Dendritic cell treated with granulocyte-macrophage colony-stimulating factor and Interleukin-4, amounts not matched to agents 40 ng/mL and 50 ng/mL, for 4 days (primary cell): ENCODE measurements around the gene MYO15A.

ENCODE experiments used
- H3K27ac Mint-ChIP-seq: one replicate; pipeline ENCODE4 v1.8.0; 2022; ENCODE audit warnings: mild to moderate bottlenecking, mixed read lengths
- H3K27me3 Mint-ChIP-seq: one replicate; pipeline ENCODE4 v1.8.0; 2022; ENCODE audit warnings: mild to moderate bottlenecking, mixed read lengths
- H3K36me3 Mint-ChIP-seq: one replicate; pipeline ENCODE4 v1.8.0; 2022; ENCODE audit warnings: low read depth, mixed read lengths
- H3K4me1 Mint-ChIP-seq: one replicate; pipeline ENCODE4 v1.8.0; 2022; ENCODE audit warnings: low read depth, mixed read lengths
- H3K4me3 Mint-ChIP-seq: one replicate; pipeline ENCODE4 v1.8.0; 2022; ENCODE audit warnings: mild to moderate bottlenecking, moderate library complexity, mixed read lengths
- H3K9me3 Mint-ChIP-seq: one replicate; pipeline ENCODE4 v1.8.0; 2022; ENCODE audit warnings: mixed read lengths
- intact Hi-C: fragments of 100-400 bp; cut with micrococcal nuclease; formaldehyde crosslinking; loops from one replicate; pipeline ENCODE4 v1.15.0; 2022

MYO15A gene

GRCh38 chr17:18224387-18225120 lies 116.0 kb downstream of the MYO15A start:
- peak overlapping the region; percentile 67 for H3K4me3 Mint-ChIP-seq
- H3K9me3 Mint-ChIP-seq = no peaks in the 10 kb centered on the region
- H3K27ac Mint-ChIP-seq = peak overlapping the region; percentile 45
- peaks cover 5% of the 10 kb centered on the region for H3K27me3 Mint-ChIP-seq
- peaks cover 37% of the 10 kb centered on the region for H3K4me1 Mint-ChIP-seq
- peaks cover 7% of the 10 kb centered on the region for H3K36me3 Mint-ChIP-seq
- intact Hi-C loops = no loop called here

- peak within 1 kb of the TSS; percentile 75 for H3K27ac Mint-ChIP-seq
- peaks cover 37% of the 10 kb centered on the region for H3K4me1 Mint-ChIP-seq
- peaks cover 5% of the 10 kb centered on the region for H3K27me3 Mint-ChIP-seq
- H3K9me3 Mint-ChIP-seq = no peaks in the 10 kb centered on the region
- H3K4me3 Mint-ChIP-seq = peak within 1 kb of the TSS; percentile 80
- intact Hi-C loops = no loop called here
- H3K36me3 Mint-ChIP-seq = peaks cover 7% of the 10 kb centered on the region
Observed at GRCh38 chr17:18225121-18225641, 116.6 kb downstream of the MYO15A start, which contains the start of gene LLGL1. Gene LLGL1, plus strand, starts transcription at chr17:18225635. Its CDS starts 48 bp downstream, at chr17:18225683.

DNA sequence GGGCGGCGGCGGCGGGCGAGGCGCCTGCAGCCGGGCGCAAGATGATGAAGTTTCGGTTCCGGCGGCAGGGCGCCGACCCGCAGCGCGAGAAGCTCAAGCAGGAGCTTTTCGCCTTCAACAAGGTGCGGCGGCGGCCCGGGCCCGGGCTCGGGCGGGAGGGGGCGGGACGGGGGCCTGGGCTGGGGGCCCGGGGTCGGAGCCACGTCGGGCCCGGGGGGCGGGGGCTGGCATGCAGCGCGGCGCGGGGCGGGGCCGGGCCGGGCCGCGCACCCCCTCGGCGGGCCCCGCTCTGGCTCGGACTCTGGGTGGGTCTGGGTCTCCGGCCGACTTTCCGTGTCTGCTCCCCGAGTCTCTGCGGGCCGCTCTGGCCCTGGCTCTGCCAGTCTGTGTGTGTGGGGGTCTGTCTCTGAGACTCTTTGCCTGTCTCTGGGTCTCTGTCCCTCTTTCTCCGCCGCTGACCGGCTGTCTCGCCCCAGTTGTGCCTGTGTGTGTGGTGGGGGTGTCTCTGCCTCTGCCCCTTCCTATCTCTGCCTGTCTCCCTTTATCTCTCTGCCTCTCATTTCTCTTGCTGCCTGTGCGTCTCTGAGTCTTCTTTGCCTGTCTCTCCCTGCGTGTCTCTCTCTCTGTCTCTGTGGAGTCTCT lies 117.2 kb downstream of the MYO15A start:
- Mint-ChIP-seq H3K4me3 (peak overlapping the region; percentile 80), H3K27ac (peak overlapping the region; percentile 75), H3K36me3 (peaks cover 7% of the 10 kb centered on the region), H3K27me3 (peaks cover 5% of the 10 kb centered on the region), H3K9me3 (no peaks in the 10 kb centered on the region), H3K4me1 (peaks cover 35% of the 10 kb centered on the region)
- intact Hi-C loops = no loop called here

DNA sequence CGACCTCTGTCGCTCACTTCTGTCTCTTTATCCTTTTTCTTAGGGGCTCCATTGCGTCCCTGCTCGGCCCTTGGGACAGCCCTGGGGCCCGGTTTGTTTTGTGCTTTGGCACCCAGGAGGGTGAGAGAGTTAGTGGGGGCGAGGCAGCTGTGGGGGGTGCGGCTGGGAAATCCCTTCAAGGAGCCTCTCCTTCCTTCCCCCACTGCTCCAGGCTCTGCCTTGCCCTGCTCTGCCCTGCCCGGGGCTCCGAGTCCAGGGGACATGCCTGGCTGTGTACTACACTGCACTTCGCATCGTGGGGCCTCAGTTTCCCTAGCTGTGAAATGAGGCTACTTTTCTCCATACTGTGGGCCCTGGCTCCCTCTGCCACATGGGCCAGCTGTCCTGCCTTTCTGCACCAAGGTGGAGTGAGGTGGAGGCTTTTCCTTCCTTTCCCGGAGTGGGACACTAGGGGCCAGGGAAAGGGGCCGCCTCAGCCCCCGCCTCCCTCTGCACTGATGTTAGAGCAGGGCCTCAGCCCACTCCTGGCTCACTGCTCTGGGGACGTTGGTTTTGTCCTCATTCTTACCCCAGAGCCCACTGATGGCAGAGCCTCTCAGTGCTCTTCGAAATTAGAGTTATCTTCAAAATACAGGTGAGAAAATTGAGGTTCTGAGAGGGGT lies 117.9 kb downstream of the MYO15A start:
- H3K4me3 Mint-ChIP-seq = peak overlapping the region; percentile 80
- peaks cover 5% of the 10 kb centered on the region for H3K27me3 Mint-ChIP-seq
- H3K4me1 Mint-ChIP-seq = peaks cover 29% of the 10 kb centered on the region
- H3K36me3 Mint-ChIP-seq = peaks cover 7% of the 10 kb centered on the region
- no peaks in the 10 kb centered on the region for H3K9me3 Mint-ChIP-seq
- peak overlapping the region; percentile 75 for H3K27ac Mint-ChIP-seq
- intact Hi-C loops = no loop called here

DNA sequence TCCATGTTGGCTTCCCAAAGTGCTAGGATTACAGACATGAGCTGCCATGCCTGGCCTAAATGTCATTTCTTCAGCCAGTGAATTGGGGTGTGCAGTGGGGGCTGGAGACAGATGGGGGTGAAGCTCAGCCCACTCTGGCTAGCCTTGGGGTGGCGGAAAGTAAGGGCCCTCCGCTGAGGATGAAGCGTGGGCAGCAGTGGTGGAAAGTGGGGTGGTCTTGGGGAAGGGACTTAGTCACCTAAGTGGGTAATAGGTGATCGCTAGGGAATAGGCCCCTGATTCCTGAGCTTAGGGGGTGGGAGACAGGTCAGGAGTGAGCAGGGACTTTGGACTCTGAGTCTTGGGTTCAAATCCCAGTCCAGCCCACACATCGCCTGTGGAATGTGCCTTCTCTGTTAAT lies 119.1 kb downstream of the MYO15A start:
- intact Hi-C loops = no loop called here
- H3K27me3 Mint-ChIP-seq = peaks cover 5% of the 10 kb centered on the region
- H3K4me1 Mint-ChIP-seq = peaks cover 29% of the 10 kb centered on the region
- peaks cover 7% of the 10 kb centered on the region for H3K36me3 Mint-ChIP-seq
- H3K9me3 Mint-ChIP-seq = no peaks in the 10 kb centered on the region
- H3K27ac Mint-ChIP-seq = no peak overlapping the region
- no peak overlapping the region for H3K4me3 Mint-ChIP-seq

DNA sequence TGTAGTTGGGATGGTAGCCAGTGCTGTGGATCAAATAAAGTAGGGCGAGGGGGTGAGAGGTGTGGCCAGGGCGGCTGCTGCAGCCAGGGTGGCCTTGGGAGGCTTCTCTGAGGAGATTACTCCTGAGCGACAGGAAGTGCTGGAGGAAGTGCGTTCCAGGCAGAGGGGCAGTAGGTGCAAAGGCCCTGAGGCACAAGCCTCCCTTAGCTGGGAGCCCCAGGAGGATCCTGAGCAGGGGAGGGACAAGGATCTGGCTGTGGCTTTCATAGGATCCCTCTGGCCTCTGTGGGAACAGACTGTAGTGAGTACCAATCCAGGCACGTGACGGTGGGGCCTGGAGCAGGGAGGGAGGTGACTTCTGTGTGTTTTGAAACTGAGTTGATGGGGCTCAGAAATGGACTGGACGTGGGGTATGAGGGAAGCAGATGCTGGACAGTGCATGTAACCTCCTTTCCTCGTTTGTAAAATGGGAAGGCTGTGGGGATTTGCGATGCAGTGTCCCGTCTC lies 119.7 kb downstream of the MYO15A start:
- Mint-ChIP-seq H3K4me3 (no peak overlapping the region), H3K27ac (no peak overlapping the region), H3K4me1 (peaks cover 29% of the 10 kb centered on the region), H3K36me3 (peaks cover 7% of the 10 kb centered on the region), H3K27me3 (peaks cover 5% of the 10 kb centered on the region), H3K9me3 (no peaks in the 10 kb centered on the region)
- intact Hi-C loops = no loop called here

DNA sequence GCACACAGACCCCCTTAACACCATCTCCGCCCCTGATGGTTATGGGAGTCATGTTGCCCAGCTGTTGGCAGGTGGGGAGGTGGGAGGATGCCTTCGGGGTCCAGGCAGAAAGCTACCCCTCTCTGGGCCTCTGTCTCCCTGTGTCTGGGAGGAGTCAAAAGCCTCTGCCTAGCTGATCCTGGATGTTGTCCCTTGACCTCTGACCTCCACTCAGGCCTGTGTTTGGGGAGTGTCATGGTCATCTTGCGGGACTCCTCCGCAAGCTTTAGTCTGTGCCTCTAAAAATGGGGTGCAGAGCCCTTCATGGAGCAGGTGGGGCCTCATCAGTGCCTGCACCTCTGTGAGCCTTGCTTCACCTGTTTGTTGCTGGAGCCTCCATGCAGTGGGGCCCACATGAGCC lies 120.7 kb downstream of the MYO15A start:
- Mint-ChIP-seq H3K36me3 (peaks cover 16% of the 10 kb centered on the region), H3K27me3 (peaks cover 5% of the 10 kb centered on the region), H3K9me3 (no peaks in the 10 kb centered on the region), H3K27ac (no peak overlapping the region), H3K4me1 (peaks cover 29% of the 10 kb centered on the region), H3K4me3 (no peak overlapping the region)
- intact Hi-C loops = no loop called here
